Activated CD4-positive, alpha-beta T cell treated with anti-CD3 and anti-CD28 coated beads for 24 hours (primary cell): ENCODE data around the gene ADAMTS1.

ENCODE experiments used
- DNase-seq, 2 donors: peaks; one replicate each; pipeline ENCODE4 v3.0.0-alpha.2; 2020; ENCODE audit warnings: low read depth in 2 of 2

ADAMTS1 gene

DNA sequence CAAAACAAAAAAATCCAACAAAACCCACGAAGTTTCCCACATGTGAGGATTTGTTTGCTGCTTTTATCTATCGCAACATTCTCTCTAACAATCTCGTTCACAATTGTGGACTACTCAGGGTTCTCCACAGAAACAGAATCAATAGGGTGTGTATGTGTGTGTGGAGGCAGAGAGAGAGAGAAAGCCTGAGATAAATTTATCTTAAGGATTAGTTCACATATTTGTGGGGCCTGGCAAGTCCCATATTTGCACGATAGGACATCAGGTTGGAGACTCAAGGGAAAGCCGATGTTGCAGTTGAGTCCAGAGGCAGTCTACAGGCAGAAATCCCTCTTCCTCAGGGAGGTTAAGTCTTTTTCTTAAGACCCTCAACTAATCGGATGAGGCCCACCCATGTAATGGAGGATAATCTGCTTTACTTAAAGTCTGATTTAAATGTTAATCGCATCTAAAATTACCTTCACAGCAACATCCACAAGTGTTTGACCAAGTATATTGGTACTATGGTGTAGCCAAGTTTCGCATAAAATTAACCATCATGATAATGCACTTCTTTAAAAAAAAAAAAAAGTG, 31.7 kb downstream of the ADAMTS1 start:
- DNase-seq: no peak

GRCh38 chr21:26812173-26812572, 33.0 kb downstream of the ADAMTS1 start:
- DNase-seq: no peak

DNA sequence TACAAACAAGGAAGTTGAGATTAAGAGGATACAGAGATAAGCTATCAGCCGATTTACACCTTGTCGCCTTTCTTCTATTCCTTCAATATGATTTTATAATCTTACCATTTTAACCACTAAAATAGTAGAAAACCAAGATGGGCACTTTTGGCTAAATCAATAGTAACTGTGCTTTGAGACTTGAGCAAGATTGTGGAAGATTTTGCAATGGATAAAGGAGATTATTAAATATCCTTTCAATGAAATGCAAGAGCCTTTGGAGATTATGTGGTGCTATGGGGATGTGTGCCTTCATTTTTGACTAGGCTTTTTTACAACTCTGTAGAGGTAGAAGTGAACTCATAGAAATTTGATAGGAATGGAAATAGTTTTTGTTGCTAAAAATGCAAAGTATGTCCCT, 33.7 kb downstream of the ADAMTS1 start:
- DNase-seq: no peak

DNA sequence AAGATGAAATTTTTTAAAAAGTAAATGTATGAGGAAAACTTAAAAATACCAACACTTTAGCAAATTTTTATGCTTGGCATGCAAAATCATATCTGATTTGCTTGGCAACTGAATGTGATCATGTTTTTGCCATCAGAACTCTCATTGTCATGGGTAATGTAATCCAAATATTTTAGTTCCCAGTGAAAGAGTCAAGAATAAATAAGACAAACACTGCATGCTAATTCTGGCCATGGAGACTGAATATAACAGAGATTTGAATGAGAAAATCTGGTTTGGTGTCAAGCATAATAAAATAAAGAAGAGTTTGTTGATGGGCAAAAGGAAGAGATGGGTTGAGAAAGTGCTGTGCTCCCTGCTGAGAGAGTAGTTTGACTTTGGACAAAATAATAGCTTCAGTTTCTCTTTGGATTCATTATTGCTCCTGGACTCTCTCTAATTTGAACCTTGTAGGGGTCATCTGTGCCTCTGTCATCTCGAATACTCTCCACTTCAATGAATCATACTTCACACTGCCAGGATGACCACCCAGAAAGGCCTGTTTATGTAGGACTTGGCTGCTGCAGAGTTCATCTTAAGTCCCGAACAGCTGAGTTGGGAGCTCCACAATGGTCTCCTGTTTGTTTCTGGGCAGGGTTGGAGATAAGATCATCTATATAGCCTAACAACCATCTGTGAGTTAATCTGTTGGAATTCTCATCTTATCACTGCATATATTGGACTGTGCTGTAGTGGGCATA, 34.4 kb downstream of the ADAMTS1 start:
- no peak for DNase-seq

DNA sequence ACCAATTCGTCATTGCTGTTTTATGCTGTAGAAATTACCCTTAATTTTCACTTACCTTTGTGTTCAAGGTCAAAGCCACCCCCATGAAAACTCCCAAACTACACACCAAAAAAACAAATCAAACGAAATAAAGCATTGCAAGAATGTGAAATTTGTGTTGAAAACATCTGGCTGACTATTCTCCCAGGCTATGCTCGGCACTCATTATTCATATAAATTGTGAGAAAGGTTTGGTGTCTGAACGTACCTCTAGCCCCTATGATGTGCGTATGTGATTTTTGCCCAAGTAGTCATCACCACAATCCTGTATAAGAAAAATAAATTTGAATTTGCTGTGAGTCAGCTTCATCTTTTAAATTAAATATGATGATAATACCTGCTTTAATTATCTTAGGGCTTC, 34.9 kb downstream of the ADAMTS1 start:
- DNase-seq: no peak

DNA sequence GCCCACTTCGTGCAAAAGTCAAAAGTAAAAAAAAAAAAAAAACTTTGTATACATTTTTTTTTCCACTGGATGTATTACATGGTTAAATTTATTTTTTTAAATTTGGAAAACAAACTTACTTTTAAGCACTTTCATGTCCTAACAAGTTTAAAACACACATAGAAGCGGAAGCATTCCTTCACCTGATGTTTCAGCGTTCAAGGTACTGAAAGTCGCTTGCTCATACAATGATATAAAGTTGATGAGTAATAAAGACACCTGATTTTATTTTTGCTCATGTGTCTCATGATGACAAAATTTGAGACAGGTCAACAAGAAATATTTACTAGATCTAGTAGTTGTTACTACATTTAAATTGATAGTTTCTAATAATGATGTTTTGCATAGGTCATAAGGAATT, 35.5 kb downstream of the ADAMTS1 start:
- no peak for DNase-seq

- no peak for DNase-seq
Measured at GRCh38 chr21:26806801-26807295, 38.4 kb downstream of the ADAMTS1 start.

GRCh38 chr21:26804895-26805609, 40.2 kb downstream of the ADAMTS1 start:
- no peak for DNase-seq

GRCh38 chr21:26801498-26801897, 43.7 kb downstream of the ADAMTS1 start:
- DNase-seq: no peak

- DNase-seq: no peak
Measured at GRCh38 chr21:26800970-26801431, 44.2 kb downstream of the ADAMTS1 start.

- DNase-seq: no peak
Measured at GRCh38 chr21:26800455-26800854, 44.8 kb downstream of the ADAMTS1 start.

GRCh38 chr21:26800001-26800400, 45.2 kb downstream of the ADAMTS1 start:
- no peak for DNase-seq

GRCh38 chr21:26798856-26799751, 46.1 kb downstream of the ADAMTS1 start:
- no peak for DNase-seq

DNA sequence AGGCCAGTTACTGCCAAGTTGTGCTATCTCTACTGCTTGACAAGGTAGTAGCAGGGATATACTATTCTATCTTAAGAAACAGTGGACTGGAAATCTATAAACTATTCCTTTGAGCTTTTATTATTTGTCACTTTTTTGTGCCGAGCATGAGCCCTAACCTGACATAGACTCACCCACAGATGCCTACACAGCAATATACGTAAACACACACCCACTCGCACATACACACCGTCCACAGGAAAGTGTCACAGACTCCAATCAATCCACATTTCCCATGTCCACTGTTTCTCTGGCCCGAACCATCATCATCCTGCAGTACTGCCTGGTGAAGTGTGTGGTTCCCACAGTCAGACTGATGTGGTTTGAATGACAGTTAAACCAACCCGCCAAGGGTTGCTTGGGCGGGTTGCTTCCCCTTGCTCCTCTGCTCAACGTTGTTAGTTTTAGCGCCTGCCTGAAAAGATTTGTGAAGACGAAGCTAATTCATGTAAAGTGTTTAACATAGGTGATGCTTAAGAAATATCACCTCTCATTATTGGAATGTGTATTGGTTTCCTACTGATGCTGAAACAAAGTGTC, 47.2 kb downstream of the ADAMTS1 start:
- DNase-seq: no peak

DNA sequence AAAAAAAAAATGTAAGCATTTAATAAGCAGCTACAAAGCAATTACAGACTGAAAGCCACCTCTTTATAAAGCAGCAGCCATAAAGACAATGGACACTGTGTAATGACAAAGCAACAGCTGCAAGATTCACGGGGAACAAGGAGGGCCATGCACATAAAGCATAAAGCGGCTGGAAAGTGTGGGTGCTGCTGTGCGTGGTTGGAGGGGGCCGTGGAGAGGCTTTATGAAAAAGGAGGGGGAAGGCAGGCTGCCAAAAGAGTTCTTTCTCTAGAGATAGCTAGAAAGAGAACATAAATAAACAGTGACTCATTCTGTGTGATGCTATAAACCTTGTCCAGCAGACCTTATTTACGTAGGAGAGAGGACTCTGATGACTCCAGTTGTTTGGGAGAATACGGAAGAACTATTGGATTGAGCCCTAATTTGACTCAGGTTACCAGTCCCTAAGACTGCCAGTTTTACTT, 49.3 kb downstream of the ADAMTS1 start:
- no peak for DNase-seq

GRCh38 chr21:26795412-26795805, 49.8 kb downstream of the ADAMTS1 start:
- no peak for DNase-seq

DNA sequence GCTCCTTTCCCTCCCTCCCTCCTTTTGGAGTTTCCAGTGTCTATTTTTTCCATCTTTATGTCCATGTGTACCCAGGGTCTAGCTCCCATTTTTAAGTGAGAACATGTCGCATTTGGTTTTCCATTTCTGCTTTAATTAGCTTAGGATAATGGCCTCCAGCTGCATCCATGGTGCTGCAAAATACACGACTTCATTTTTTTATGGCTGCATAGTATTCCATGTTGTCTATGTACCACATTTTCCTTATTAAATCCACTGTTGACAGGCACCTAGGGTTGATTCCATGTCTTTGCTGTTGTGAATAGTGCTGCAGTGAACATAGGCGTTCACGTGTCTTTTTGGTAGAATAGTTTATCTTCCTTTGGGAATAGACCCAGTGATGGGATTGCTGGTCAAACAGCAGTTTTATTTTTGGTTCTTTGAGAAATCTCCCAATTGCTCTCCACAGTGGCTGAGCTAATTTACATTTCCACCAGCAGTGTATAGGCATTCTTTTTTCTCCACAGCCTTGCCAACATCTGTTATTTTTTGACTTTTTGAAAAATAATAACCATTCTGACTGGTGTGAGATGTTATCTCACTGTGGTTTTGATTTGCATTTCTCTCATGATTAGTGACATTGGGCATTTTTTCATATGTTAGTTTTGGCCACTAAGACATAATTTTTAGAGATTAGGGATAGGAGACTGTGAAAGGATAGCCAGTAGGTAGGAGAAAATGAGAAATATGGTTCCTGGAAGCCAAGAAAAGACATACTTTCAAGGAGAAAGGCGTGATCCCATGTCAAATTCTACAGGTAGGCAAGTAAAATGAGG, 50.4 kb downstream of the ADAMTS1 start:
- no peak for DNase-seq

- DNase-seq: no peak
Measured at GRCh38 chr21:26790296-26790695, 54.9 kb downstream of the ADAMTS1 start.

- no peak for DNase-seq
Measured at GRCh38 chr21:26788790-26789189, 56.4 kb downstream of the ADAMTS1 start.
